SK-N-SH treated with all-trans-retinoic acid at 6 μM for 48 hours (cell line): ENCODE results near the gene FDXR.

Source experiments
- ARNTL ChIP-seq: fragments of 450-650 bp; formaldehyde crosslinking; IDR thresholded peaks from 2 replicates; pipeline ENCODE4 v1.5.0; 2020; ENCODE audit warnings: low read depth, mild to moderate bottlenecking, moderate library complexity, borderline replicate concordance
- POU6F1 ChIP-seq: fragments of 250-450 bp; sonication (Bioruptor Pico); IDR thresholded peaks from 2 replicates; pipeline ENCODE4 v1.8.0; 2021; ENCODE audit warnings: low read depth, mild to moderate bottlenecking, moderate library complexity, borderline replicate concordance
- RARB ChIP-seq: fragments of 250-450 bp; sonication (Bioruptor Pico); IDR thresholded peaks from 2 replicates; pipeline ENCODE4 v1.8.0; 2021; ENCODE audit warnings: mild to moderate bottlenecking, moderate library complexity
- SNAI2 ChIP-seq: fragments of 250-450 bp; sonication (Bioruptor Pico); IDR thresholded peaks from 2 replicates; pipeline ENCODE4 v1.5.0; 2020; ENCODE audit warnings: mild to moderate bottlenecking, moderate library complexity
- TCF4 ChIP-seq: fragments of 250-450 bp; sonication (Bioruptor Pico); IDR thresholded peaks from 2 replicates; pipeline ENCODE4 v1.8.0; 2021; ENCODE audit warnings: mild to moderate bottlenecking, moderate library complexity, borderline replicate concordance
- TF ChIP-seq, protein P1 (sequence below): fragments of 250-450 bp; sonication (Bioruptor Pico); IDR thresholded peaks from 2 replicates; pipeline ENCODE4 v1.5.0; 2020; ENCODE audit warnings: mild to moderate bottlenecking, moderate library complexity

GRCh38 chr17:74853669-74854068, 19.1 kb downstream of the FDXR start:
- TF ChIP-seq SNAI2 (CRISPR knock-in tag) (no peak), POU6F1 (no peak), TCF4 (CRISPR knock-in tag) (no peak), ARNTL (CRISPR knock-in tag) (no peak), RARB (CRISPR knock-in tag) (no peak)
- TF ChIP-seq, protein P1, sequence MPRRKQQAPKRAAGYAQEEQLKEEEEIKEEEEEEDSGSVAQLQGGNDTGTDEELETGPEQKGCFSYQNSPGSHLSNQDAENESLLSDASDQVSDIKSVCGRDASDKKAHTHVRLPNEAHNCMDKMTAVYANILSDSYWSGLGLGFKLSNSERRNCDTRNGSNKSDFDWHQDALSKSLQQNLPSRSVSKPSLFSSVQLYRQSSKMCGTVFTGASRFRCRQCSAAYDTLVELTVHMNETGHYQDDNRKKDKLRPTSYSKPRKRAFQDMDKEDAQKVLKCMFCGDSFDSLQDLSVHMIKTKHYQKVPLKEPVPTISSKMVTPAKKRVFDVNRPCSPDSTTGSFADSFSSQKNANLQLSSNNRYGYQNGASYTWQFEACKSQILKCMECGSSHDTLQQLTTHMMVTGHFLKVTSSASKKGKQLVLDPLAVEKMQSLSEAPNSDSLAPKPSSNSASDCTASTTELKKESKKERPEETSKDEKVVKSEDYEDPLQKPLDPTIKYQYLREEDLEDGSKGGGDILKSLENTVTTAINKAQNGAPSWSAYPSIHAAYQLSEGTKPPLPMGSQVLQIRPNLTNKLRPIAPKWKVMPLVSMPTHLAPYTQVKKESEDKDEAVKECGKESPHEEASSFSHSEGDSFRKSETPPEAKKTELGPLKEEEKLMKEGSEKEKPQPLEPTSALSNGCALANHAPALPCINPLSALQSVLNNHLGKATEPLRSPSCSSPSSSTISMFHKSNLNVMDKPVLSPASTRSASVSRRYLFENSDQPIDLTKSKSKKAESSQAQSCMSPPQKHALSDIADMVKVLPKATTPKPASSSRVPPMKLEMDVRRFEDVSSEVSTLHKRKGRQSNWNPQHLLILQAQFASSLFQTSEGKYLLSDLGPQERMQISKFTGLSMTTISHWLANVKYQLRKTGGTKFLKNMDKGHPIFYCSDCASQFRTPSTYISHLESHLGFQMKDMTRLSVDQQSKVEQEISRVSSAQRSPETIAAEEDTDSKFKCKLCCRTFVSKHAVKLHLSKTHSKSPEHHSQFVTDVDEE (CRISPR knock-in tag) = no peak
